Measurements from ENCODE around the gene JAK1.

GRCh38 chr1:64940025-64940424 is 26.3 kb downstream of the JAK1 start:
- TF ChIP-seq CTCF (IDR thresholded peaks at IDR 0.05; ENCODE audit: low read depth, low read length) (no peak), EZH2phosphoT487 (IDR thresholded peaks at IDR 0.05; ENCODE audit: low read depth) (no peak)

Data from OCI-LY3 (cell line).